Mesenchymal stem cell (in vitro differentiated cells and primary cell): Measurements from ENCODE around the gene EVX2.

ENCODE experiments used
- DNase-seq: peaks from one replicate; pipeline ENCODE4 v3.0.0-alpha.2; 2013
- H2AFZ ChIP-seq: one replicate; pipeline ENCODE4 v1.6.1; 2013; ENCODE audit warnings: low read depth, mild to moderate bottlenecking, control low read depth, inconsistent platforms, low read length, moderate library complexity
- H2AK5ac ChIP-seq: 2 replicates; pipeline ENCODE4 v1.6.1; 2013; ENCODE audit warnings: low read length, moderate library complexity, mild to moderate bottlenecking, inconsistent platforms; ENCODE audit not compliant: severe bottlenecking
- H2BK120ac ChIP-seq: one replicate; pipeline ENCODE4 v1.6.1; 2013; ENCODE audit warnings: low read depth, mild to moderate bottlenecking, inconsistent platforms, low read length, moderate library complexity
- H2BK12ac ChIP-seq, 2 experiments: one replicate each; pipeline ENCODE4 v1.6.1; 2013; ENCODE audit warnings: inconsistent platforms in 2 of 2, low read length in 2 of 2, mild to moderate bottlenecking in 2 of 2, moderate library complexity in 2 of 2, control low read depth in 1 of 2
- H2BK15ac ChIP-seq: one replicate; pipeline ENCODE4 v1.6.1; 2013; ENCODE audit warnings: mild to moderate bottlenecking, low read depth, inconsistent platforms; ENCODE audit not compliant: poor library complexity, severe bottlenecking
- H2BK5ac ChIP-seq: 2 replicates; pipeline ENCODE4 v1.6.1; 2013; ENCODE audit warnings: low read depth, mild to moderate bottlenecking, low read length, control low read depth, inconsistent platforms; ENCODE audit not compliant: poor library complexity, severe bottlenecking
- H3K14ac ChIP-seq, 2 experiments: one replicate each; pipeline ENCODE4 v1.6.1; 2013; ENCODE audit warnings: inconsistent platforms in 2 of 2, low read length in 2 of 2, control low read depth in 1 of 2, mild to moderate bottlenecking in 1 of 2, moderate library complexity in 1 of 2
- H3K18ac ChIP-seq, 2 experiments: one replicate each; pipeline ENCODE4 v1.6.1; 2013; ENCODE audit warnings: inconsistent platforms in 2 of 2, low read length in 2 of 2, control low read depth in 1 of 2, low read depth in 1 of 2, mild to moderate bottlenecking in 1 of 2
- H3K23ac ChIP-seq, 2 experiments: one replicate each; pipeline ENCODE4 v1.6.1; 2013; ENCODE audit warnings: inconsistent platforms in 2 of 2, low read length in 2 of 2, mild to moderate bottlenecking in 2 of 2, moderate library complexity in 2 of 2, control low read depth in 1 of 2
- H3K27ac ChIP-seq: 2 replicates; pipeline ENCODE4 v1.5.1; 2013; ENCODE audit warnings: mild to moderate bottlenecking, moderate library complexity, low read length, control low read depth, inconsistent platforms; ENCODE audit not compliant: poor library complexity, severe bottlenecking
- H3K27me3 ChIP-seq, 2 experiments: 2 replicates each; pipeline versions ENCODE4 v1.6.1 to v1.7.0; 2013; ENCODE audit warnings: low read length in 2 of 2, mild to moderate bottlenecking in 2 of 2, moderate library complexity in 2 of 2, control low read depth in 1 of 2, inconsistent platforms in 1 of 2; ENCODE audit not compliant: control insufficient read depth in 1 of 2, insufficient read depth in 1 of 2
- H3K36me3 ChIP-seq, 2 experiments: 2 replicates each; pipeline versions ENCODE4 v1.6.1 to v1.7.0; 2013; ENCODE audit warnings: low read length in 2 of 2, control low read depth in 1 of 2, inconsistent platforms in 1 of 2, low read depth in 1 of 2, mild to moderate bottlenecking in 1 of 2; ENCODE audit not compliant: insufficient read depth in 2 of 2, control insufficient read depth in 1 of 2
- H3K4ac ChIP-seq, 2 experiments: one replicate each; pipeline ENCODE4 v1.6.1; 2013; ENCODE audit warnings: inconsistent platforms in 2 of 2, low read length in 2 of 2, mild to moderate bottlenecking in 2 of 2, moderate library complexity in 2 of 2, control low read depth in 1 of 2, low read depth in 1 of 2
- H3K4me1 ChIP-seq: 2 replicates; pipeline ENCODE4 v1.6.1; 2013; ENCODE audit warnings: low read depth, low read length, control low read depth; ENCODE audit not compliant: control insufficient read depth, insufficient read depth
- H3K4me2 ChIP-seq: 2 replicates; pipeline ENCODE4 v1.6.1; 2013; ENCODE audit warnings: low read length, mild to moderate bottlenecking, inconsistent platforms; ENCODE audit not compliant: poor library complexity, severe bottlenecking
- H3K4me3 ChIP-seq, 2 experiments: 2 replicates each; pipeline versions ENCODE4 v1.5.1 to v1.7.0; 2013; ENCODE audit warnings: low read length in 2 of 2, mild to moderate bottlenecking in 2 of 2, control low read depth in 1 of 2, low read depth in 1 of 2; ENCODE audit not compliant: insufficient read depth in 1 of 2
- H3K79me1 ChIP-seq: replicated peaks from 2 replicates; pipeline ENCODE4 v1.6.1; 2013; ENCODE audit warnings: mild to moderate bottlenecking, control low read depth, low read length, inconsistent platforms; ENCODE audit not compliant: poor library complexity, severe bottlenecking
- H3K9ac ChIP-seq: 2 replicates; pipeline ENCODE4 v1.7.0; 2013; ENCODE audit warnings: mild to moderate bottlenecking, low read length, moderate library complexity
- H3K9me3 ChIP-seq: 2 replicates; pipeline ENCODE4 v1.7.0; 2013; ENCODE audit warnings: mild to moderate bottlenecking, low read length; ENCODE audit not compliant: control insufficient read depth
- H4K8ac ChIP-seq: one replicate; pipeline ENCODE4 v1.6.1; 2013; ENCODE audit warnings: inconsistent platforms, mild to moderate bottlenecking, low read length, moderate library complexity
- H4K91ac ChIP-seq: one replicate; pipeline ENCODE4 v1.6.1; 2013; ENCODE audit warnings: mild to moderate bottlenecking, low read length, inconsistent platforms
- WGBS: methylation state at CpG from one replicate; pipeline ENCODE4 v1.1.7; 2013; ENCODE audit warnings: mixed read lengths; 5-methylcytosine and 5-hydroxymethylcytosine counted together

The EVX2 gene

DNA sequence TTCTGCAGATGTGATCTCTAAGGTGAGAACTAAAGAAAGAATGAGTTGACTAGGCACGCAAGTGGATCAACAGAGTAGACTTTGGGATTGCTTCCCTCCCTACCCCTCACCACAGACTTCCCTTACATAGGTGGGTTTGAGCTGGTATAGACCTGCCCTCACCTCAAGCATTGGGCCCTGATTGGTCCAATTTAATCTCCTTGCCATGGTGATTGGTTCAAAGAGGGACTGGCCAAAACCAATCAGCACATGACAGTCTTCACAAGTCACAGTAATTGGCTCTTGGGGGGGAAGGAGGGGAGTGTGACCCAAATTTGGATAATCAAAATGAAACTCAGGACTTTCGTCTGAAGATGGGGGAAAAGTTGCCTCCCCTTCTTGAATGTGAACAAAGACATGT lies 45.1 kb downstream of the EVX2 start:
- no peak overlapping the region for H3K18ac ChIP-seq
- no peak overlapping the region for H3K9ac ChIP-seq
- no peak overlapping the region for H2BK12ac ChIP-seq
- no peak overlapping the region for H3K14ac ChIP-seq
- no peak overlapping the region for H2BK120ac ChIP-seq
- no peak overlapping the region for H4K91ac ChIP-seq
- H3K27me3 ChIP-seq: peaks cover 3 to 4% of the 10 kb centered on the region in 2 experiments
- no peak overlapping the region for H3K4me2 ChIP-seq
- no peak overlapping the region for H3K23ac ChIP-seq
- H3K27ac ChIP-seq: no peak overlapping the region
- no peak overlapping the region for H2AFZ ChIP-seq
- 43% methylated on average over 1 of the region's 2 CpGs for WGBS
- H2AK5ac ChIP-seq: no peak overlapping the region
- no peaks in the 10 kb centered on the region for H3K4me1 ChIP-seq
- no peak for DNase-seq
- H3K4me3 ChIP-seq: no peak overlapping the region
- H2BK5ac ChIP-seq: no peak overlapping the region
- H3K36me3 ChIP-seq: no peaks in the 10 kb centered on the region
- H3K9me3 ChIP-seq: no peaks in the 10 kb centered on the region
- H3K79me1 ChIP-seq: no peaks in the 10 kb centered on the region
- H2BK15ac ChIP-seq: no peak overlapping the region
- H3K4ac ChIP-seq: no peak overlapping the region
- no peak overlapping the region for H4K8ac ChIP-seq

DNA sequence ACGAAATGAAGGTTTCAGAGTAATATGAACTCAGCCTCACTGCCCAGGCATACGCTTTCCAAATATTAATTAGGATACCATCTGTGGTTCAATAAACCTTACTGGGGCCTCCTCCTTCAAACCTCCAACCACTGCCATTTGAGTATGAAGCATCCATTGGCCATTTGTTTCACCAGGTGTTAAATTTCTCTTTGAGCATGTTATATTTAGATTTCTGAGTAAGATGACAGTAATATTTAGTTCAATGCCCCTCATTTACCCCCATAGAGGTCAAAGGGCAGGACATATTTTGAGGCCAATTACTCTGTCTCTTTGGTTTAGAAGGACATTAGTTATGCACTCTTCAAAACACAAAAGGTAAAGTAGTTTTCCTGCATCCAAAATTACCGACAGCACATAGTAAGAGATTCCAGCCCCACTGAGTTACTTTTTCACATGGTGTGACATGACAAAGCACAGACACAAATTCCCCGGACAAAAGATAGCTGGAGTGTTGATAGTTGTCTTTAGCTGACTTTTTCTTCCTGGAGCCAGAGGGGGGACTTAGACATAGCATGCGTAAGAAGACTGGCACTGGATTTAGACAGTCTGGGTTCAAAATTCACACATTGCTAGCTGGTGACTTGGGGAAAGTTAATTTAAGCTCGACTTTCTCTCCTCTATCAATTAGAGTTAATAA lies 48.6 kb downstream of the EVX2 start:
- H3K9ac ChIP-seq: no peak overlapping the region
- 84% methylated on average over 4 of the region's 6 CpGs for WGBS

DNA sequence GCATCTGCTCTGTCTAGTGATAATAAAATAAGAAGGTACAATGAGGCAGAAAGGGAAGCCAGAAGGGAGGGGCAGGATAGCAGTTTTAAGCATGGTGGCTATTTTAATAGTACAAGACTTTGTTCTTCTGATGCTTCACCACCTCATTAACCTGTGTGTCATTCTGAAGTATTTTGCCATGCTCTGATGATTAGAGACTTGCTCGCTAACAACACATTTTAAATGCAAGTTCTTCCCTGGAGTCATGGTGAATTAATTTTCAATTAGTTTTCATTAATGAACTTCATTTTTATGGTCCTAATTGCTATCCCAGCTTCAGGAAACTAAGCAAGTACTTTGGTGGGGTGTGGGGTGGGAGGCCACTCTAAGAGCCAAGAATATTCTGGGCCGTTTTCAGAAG lies 56.0 kb downstream of the EVX2 start:
- no peak overlapping the region for H3K23ac ChIP-seq
- no peak overlapping the region for H3K9ac ChIP-seq
- no peak overlapping the region for H3K14ac ChIP-seq
- no peaks in the 10 kb centered on the region for H3K79me1 ChIP-seq
- H2BK5ac ChIP-seq: no peak overlapping the region
- no peak overlapping the region for H2AFZ ChIP-seq
- no peak overlapping the region for H2BK15ac ChIP-seq
- no peak overlapping the region for H2BK12ac ChIP-seq
- no peak overlapping the region for H3K4me2 ChIP-seq
- no peaks in the 10 kb centered on the region for H3K4me1 ChIP-seq
- DNase-seq: no peak
- no peak overlapping the region for H4K91ac ChIP-seq
- no peaks in the 10 kb centered on the region for H3K9me3 ChIP-seq
- H3K27me3 ChIP-seq: peaks cover 0 to 3% of the 10 kb centered on the region in 2 experiments
- H3K36me3 ChIP-seq: no peaks in the 10 kb centered on the region
- no peak overlapping the region for H3K18ac ChIP-seq
- H3K27ac ChIP-seq: no peak overlapping the region
- 100% methylated on average over 1 of the region's 2 CpGs for WGBS
- H3K4me3 ChIP-seq: no peak overlapping the region
- no peak overlapping the region for H2BK120ac ChIP-seq
- H3K4ac ChIP-seq: no peak overlapping the region
- no peak overlapping the region for H4K8ac ChIP-seq
- H2AK5ac ChIP-seq: no peak overlapping the region

More for the DNA sequence above, 48.6 kb downstream of the EVX2 start:
- H3K27ac ChIP-seq: no peak overlapping the region
- H2BK120ac ChIP-seq: no peak overlapping the region
- H3K23ac ChIP-seq: no peak overlapping the region
- peaks cover 0 to 4% of the 10 kb centered on the region in 2 experiments for H3K27me3 ChIP-seq
- no peaks in the 10 kb centered on the region for H3K4me1 ChIP-seq
- H2BK15ac ChIP-seq: no peak overlapping the region
- H2BK12ac ChIP-seq: no peak overlapping the region
- no peak overlapping the region for H3K4ac ChIP-seq
- H3K18ac ChIP-seq: no peak overlapping the region
- no peak overlapping the region for H3K4me3 ChIP-seq
- H2AK5ac ChIP-seq: no peak overlapping the region
- no peaks in the 10 kb centered on the region for H3K36me3 ChIP-seq
- H4K91ac ChIP-seq: no peak overlapping the region
- DNase-seq: no peak
- no peak overlapping the region for H4K8ac ChIP-seq
- no peak overlapping the region for H2AFZ ChIP-seq
- H3K79me1 ChIP-seq: no peaks in the 10 kb centered on the region
- H3K14ac ChIP-seq: no peak overlapping the region
- H3K9me3 ChIP-seq: no peaks in the 10 kb centered on the region
- no peak overlapping the region for H2BK5ac ChIP-seq
- no peak overlapping the region for H3K4me2 ChIP-seq
